B cell (primary cell): ENCODE results near the gene CDH12. TPM values are rescaled to one million over a fixed set of nuclear protein-coding genes. Genes with fewer than 3 reads are reported as not detected.

Experiments
- ATAC-seq: fragments of 200-7000 bp; cut with Tn5 transposase; one replicate; pipeline ENCODE4 v1.10.0; 2021; ENCODE audit warnings: low read depth, mild to moderate bottlenecking, moderate number of reproducible peaks, moderate library complexity
- CTCF ChIA-PET: fragments of 350-600 bp; sonication (Branson Sonifier 250); formaldehyde crosslinking; loops from one replicate; lab custom pipeline; 2021; ENCODE audit warnings: antibody characterized with exemption, inconsistent platforms; lab: Charles Lee
- POLR2A ChIA-PET: fragments of 350-600 bp; sonication (Branson Sonifier 250); formaldehyde crosslinking; loops from one replicate; lab custom pipeline; 2021; ENCODE audit warnings: antibody characterized with exemption; lab: Charles Lee
- DNase-seq: peaks from one replicate; pipeline ENCODE4 v3.0.0; 2013
- H2AFZ ChIP-seq: 2 replicates; pipeline ENCODE4 v1.6.1; 2012; ENCODE audit warnings: mild to moderate bottlenecking, low read depth, low read length; ENCODE audit not compliant: insufficient read depth, poor library complexity, severe bottlenecking
- H3K27ac ChIP-seq, 2 donors: 1 replicate in 1 of 2; 2 replicates in 1 of 2; pipeline ENCODE4 v1.5.1; 2012 to 2013; ENCODE audit warnings: low read length in 2 of 2, mild to moderate bottlenecking in 2 of 2, moderate library complexity in 1 of 2
- H3K27me3 ChIP-seq, 4 experiments: fragments of 200-600 bp in 1 of 4; sonication (generic) in 1 of 4; replicated peaks in 1 of 4; 1 replicate in 2 of 4; 2 replicates in 2 of 4; pipeline versions ENCODE4 v1.6.1 to v1.7.0; 2013 to 2016; ENCODE audit warnings: low read length in 3 of 4, mild to moderate bottlenecking in 2 of 4, mixed read lengths in 1 of 4, moderate library complexity in 1 of 4; ENCODE audit not compliant: insufficient read depth in 4 of 4, control insufficient read depth in 3 of 4; ENCODE audit errors: control extremely low read depth in 1 of 4
- H3K36me3 ChIP-seq, 2 experiments: replicated peaks in 1 of 2; 1 replicate in 1 of 2; 2 replicates in 1 of 2; pipeline versions ENCODE4 v1.6.1 to v1.7.1; 2013; ENCODE audit warnings: low read length in 1 of 2; ENCODE audit not compliant: insufficient read depth in 2 of 2, control insufficient read depth in 1 of 2; ENCODE audit errors: control extremely low read depth in 1 of 2, extremely low read depth in 1 of 2
- H3K4me1 ChIP-seq, 2 donors: fragments of 200-600 bp in 1 of 2; sonication (generic) in 1 of 2; 1 replicate in 1 of 2; 2 replicates in 1 of 2; pipeline versions ENCODE4 v1.5.1 to v1.6.1; 2013 to 2017; ENCODE audit warnings: low read length in 2 of 2; ENCODE audit not compliant: control insufficient read depth in 2 of 2, insufficient read depth in 2 of 2
- H3K4me2 ChIP-seq: replicated peaks from 2 replicates; pipeline ENCODE3; 2012; ENCODE audit warnings: mild to moderate bottlenecking, low read depth, low read length; ENCODE audit not compliant: poor library complexity, severe bottlenecking
- H3K4me3 ChIP-seq, 5 experiments: fragments of 200-600 bp in 1 of 5; sonication (generic) in 1 of 5; 1 replicate in 3 of 5; 2 replicates in 2 of 5; pipeline versions ENCODE4 v1.5.1 to v1.7.0; 2011 to 2016; ENCODE audit warnings: low read length in 4 of 5, mild to moderate bottlenecking in 4 of 5, low read depth in 2 of 5, control low read depth in 1 of 5, moderate library complexity in 1 of 5; ENCODE audit not compliant: insufficient read depth in 1 of 5; ENCODE audit errors: control extremely low read depth in 1 of 5, extremely low read depth in 1 of 5
- H3K79me2 ChIP-seq: fragments of 200-600 bp; sonication (generic); one replicate; pipeline ENCODE4 v1.6.0; 2016; ENCODE audit warnings: low read length; ENCODE audit not compliant: control insufficient read depth, insufficient read depth
- H3K9ac ChIP-seq: fragments of 200-600 bp; sonication (generic); 2 replicates; pipeline ENCODE4 v1.6.1; 2017; ENCODE audit warnings: mild to moderate bottlenecking, low read length, moderate library complexity
- H3K9me3 ChIP-seq, 3 donors: one replicate each; pipeline versions ENCODE4 v1.6.1 to v1.7.1; 2013; ENCODE audit warnings: low read length in 2 of 3; ENCODE audit not compliant: control insufficient read depth in 2 of 3, insufficient read depth in 1 of 3; ENCODE audit errors: control extremely low read depth in 1 of 3
- H4K20me1 ChIP-seq: 2 replicates; pipeline ENCODE4 v1.6.0; 2012; ENCODE audit warnings: mild to moderate bottlenecking, low read length; ENCODE audit not compliant: insufficient read depth, control insufficient read depth, poor library complexity, severe bottlenecking
- H3K27ac Mint-ChIP-seq: one replicate; pipeline ENCODE4 v1.8.0; 2021; ENCODE audit warnings: mixed read lengths
- H3K27me3 Mint-ChIP-seq: one replicate; pipeline ENCODE4 v1.8.0; 2021; ENCODE audit warnings: mixed read lengths
- H3K4me1 Mint-ChIP-seq: one replicate; pipeline ENCODE4 v1.8.0; 2021; ENCODE audit warnings: mixed read lengths
- H3K4me3 Mint-ChIP-seq: one replicate; pipeline ENCODE4 v1.8.0; 2021; ENCODE audit warnings: mixed read lengths
- H3K9me3 Mint-ChIP-seq: one replicate; pipeline ENCODE4 v1.8.0; 2022; ENCODE audit warnings: mixed read lengths; ENCODE audit not compliant: insufficient read depth
- EZH2 ChIP-seq: IDR thresholded peaks from 2 replicates; pipeline ENCODE4 v1.6.1; 2012; ENCODE audit warnings: borderline replicate concordance, low read depth, mild to moderate bottlenecking, moderate library complexity, low read length; ENCODE audit not compliant: insufficient read depth, poor library complexity, severe bottlenecking
- WGBS: methylation state at CpG from one replicate; pipeline ENCODE4 v1.1.5; 2013; ENCODE audit warnings: missing lambda C conversion rate; ENCODE audit not compliant: insufficient coverage; 5-methylcytosine and 5-hydroxymethylcytosine counted together
- intact Hi-C: fragments of 100-400 bp; cut with micrococcal nuclease; formaldehyde crosslinking; loops from one replicate; pipeline ENCODE4 v1.10.0; 2022
- polyA plus RNA-seq: library from polyadenylated mRNA; depleted of rRNA; stranded (reverse); fragments of >200 nt; gene quantifications from 2 replicates; pipeline ENCODE4 v1.2.3, GENCODE V29; 2012
- total RNA-seq, 2 donors: library from RNA; stranded (reverse); fragments of 120-200 nt in 1 of 2; gene quantifications; 1 replicate in 1 of 2; 2 replicates in 1 of 2; pipeline versions ENCODE4 v1.2.3 to v1.2.4, GENCODE V29; 2013 to 2022
- TF ChIP-seq, protein P1 (sequence below): fragments of 200-600 bp; IDR thresholded peaks from one replicate; pipeline ENCODE4 v1.8.0; 2022; ENCODE audit warnings: antibody characterized with exemption, mild to moderate bottlenecking

The CDH12 gene
- total and polyA plus RNA-seq, 2 donors (not counting 1 experiment from before 2014, with no cell fraction given) = not detected

DNA sequence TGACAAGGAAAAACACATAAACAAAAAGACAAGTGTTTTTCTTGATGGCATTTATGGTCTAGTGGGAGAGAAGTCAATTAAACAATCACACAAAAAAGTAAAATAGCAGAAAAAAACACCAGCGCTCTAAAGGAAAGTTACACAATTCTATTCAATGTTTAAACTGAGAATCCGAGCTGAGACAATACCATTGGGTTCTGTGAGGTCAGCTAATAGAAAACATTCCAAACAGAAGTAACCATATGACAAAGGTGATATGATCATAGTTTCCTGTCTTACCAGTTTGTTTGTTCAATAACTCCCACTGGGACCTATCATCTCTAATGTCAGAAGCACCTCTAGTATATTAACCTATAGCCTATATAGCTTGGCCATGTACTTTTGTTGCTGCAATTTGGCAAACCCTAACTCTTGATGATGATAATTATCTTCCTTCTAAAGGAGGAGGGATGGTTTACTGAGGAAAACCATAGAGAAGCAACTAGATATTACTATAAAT, 1030.0 kb downstream of the CDH12 start:
- Histone ChIP-seq H4K20me1 (no peaks in the 10 kb centered on the region), H2AFZ (no peak overlapping the region), H3K79me2 (no peaks in the 10 kb centered on the region), H3K4me2 (no peak overlapping the region), H3K9me3 (no peaks in the 10 kb centered on the region), H3K9ac (no peak overlapping the region), H3K4me3 (no peak overlapping the region), H3K27ac (no peak overlapping the region), H3K27me3 (no peaks in the 10 kb centered on the region), H3K36me3 (no peaks in the 10 kb centered on the region), H3K4me1 (no peaks in the 10 kb centered on the region)
- TF ChIP-seq, protein P1, sequence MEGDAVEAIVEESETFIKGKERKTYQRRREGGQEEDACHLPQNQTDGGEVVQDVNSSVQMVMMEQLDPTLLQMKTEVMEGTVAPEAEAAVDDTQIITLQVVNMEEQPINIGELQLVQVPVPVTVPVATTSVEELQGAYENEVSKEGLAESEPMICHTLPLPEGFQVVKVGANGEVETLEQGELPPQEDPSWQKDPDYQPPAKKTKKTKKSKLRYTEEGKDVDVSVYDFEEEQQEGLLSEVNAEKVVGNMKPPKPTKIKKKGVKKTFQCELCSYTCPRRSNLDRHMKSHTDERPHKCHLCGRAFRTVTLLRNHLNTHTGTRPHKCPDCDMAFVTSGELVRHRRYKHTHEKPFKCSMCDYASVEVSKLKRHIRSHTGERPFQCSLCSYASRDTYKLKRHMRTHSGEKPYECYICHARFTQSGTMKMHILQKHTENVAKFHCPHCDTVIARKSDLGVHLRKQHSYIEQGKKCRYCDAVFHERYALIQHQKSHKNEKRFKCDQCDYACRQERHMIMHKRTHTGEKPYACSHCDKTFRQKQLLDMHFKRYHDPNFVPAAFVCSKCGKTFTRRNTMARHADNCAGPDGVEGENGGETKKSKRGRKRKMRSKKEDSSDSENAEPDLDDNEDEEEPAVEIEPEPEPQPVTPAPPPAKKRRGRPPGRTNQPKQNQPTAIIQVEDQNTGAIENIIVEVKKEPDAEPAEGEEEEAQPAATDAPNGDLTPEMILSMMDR = no peak
- TF ChIP-seq EZH2 = no peak
- ChIA-PET POLR2A (no interaction called here), CTCF (no interaction called here)
- H3K27me3 Mint-ChIP-seq = no peaks in the 10 kb centered on the region
- H3K4me1 Mint-ChIP-seq = peaks cover 3% of the 10 kb centered on the region
- H3K4me3 Mint-ChIP-seq = no peak overlapping the region
- DNase-seq (no peak), ATAC-seq (no peak)
- H3K9me3 Mint-ChIP-seq = no peaks in the 10 kb centered on the region
- no peak overlapping the region for H3K27ac Mint-ChIP-seq
- intact Hi-C loops = no loop called here
- WGBS = no CpG with 5 or more reads among the region's 2 CpGs

DNA sequence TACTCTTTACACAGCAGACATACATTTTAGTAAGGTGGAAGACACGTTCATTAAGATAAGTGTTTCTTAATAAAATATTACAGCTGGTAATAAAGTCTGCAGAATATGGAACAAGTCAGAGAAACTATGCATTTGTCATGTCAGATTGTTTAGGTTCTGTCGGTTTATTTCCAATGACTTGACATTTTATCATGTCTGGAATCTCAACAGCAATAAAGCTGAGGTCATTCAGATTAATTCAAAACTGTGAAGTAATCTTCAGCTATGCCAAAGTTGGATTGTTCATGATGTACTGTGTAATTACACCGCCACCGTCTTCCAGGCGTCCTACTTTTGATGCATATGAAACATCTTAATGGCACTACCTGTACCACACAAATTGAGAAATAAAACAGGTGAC, 1032.6 kb downstream of the CDH12 start:
- H3K4me1 ChIP-seq = no peaks in the 10 kb centered on the region
- Mint-ChIP-seq H3K4me3 (no peak overlapping the region), H3K27me3 (no peaks in the 10 kb centered on the region), H3K4me1 (peaks cover 8% of the 10 kb centered on the region), H3K9me3 (no peaks in the 10 kb centered on the region), H3K27ac (no peak overlapping the region)
- no peak for ATAC-seq
- H3K79me2 ChIP-seq = no peaks in the 10 kb centered on the region
- ChIA-PET POLR2A (no interaction called here), CTCF (no interaction called here)
- H3K36me3 ChIP-seq = no peaks in the 10 kb centered on the region
- no CpG with 5 or more reads among the region's 5 CpGs for WGBS
- intact Hi-C loops = no loop called here
- no peaks in the 10 kb centered on the region for H3K9me3 ChIP-seq
- no peak overlapping the region for H3K27ac ChIP-seq
- no peak overlapping the region for H3K4me2 ChIP-seq
- TF ChIP-seq, protein P1 = no peak
- no peak for TF ChIP-seq EZH2
- H2AFZ ChIP-seq = no peak overlapping the region
- DNase-seq = no peak
- H3K4me3 ChIP-seq = no peak overlapping the region
- no peaks in the 10 kb centered on the region for H3K27me3 ChIP-seq
- no peaks in the 10 kb centered on the region for H4K20me1 ChIP-seq
- no peak overlapping the region for H3K9ac ChIP-seq
